C4-2B (cell line): ENCODE results near the gene TMEM135.

Source experiments
- ZFX ChIP-seq: fragments of 450-650 bp; IDR thresholded peaks from 2 replicates; pipeline ENCODE4 v1.6.1; 2017
- TF ChIP-seq, protein P1 (sequence below): fragments of 450-650 bp; conservative IDR thresholded peaks from 2 replicates; pipeline ENCODE4 v1.5.1; 2017; ENCODE audit warnings: mild to moderate bottlenecking

DNA sequence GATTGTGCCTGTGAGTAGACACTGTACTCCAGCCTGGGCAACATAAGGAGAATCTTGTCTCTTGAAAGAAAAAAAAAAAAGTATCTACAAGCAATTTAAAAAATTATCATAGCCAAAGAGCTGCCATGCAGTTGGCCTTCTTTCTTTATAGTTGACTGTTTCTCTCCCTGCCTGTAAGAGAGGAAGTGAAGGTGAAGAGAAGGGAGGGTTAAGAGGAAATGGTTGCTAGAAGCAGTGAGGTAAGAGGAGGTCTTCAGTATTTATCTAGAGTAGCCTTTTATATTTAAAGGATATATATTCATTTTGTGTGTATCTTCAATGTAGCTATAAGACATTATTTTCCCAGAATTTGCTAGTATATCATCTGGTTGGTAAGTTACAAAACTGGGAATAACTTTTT is 217.9 kb downstream of the TMEM135 start:
- TF ChIP-seq, protein P1, sequence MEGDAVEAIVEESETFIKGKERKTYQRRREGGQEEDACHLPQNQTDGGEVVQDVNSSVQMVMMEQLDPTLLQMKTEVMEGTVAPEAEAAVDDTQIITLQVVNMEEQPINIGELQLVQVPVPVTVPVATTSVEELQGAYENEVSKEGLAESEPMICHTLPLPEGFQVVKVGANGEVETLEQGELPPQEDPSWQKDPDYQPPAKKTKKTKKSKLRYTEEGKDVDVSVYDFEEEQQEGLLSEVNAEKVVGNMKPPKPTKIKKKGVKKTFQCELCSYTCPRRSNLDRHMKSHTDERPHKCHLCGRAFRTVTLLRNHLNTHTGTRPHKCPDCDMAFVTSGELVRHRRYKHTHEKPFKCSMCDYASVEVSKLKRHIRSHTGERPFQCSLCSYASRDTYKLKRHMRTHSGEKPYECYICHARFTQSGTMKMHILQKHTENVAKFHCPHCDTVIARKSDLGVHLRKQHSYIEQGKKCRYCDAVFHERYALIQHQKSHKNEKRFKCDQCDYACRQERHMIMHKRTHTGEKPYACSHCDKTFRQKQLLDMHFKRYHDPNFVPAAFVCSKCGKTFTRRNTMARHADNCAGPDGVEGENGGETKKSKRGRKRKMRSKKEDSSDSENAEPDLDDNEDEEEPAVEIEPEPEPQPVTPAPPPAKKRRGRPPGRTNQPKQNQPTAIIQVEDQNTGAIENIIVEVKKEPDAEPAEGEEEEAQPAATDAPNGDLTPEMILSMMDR: no peak
- TF ChIP-seq ZFX: no peak
